ENCODE data around the gene CD300LB.

Gene CD300LB

DNA sequence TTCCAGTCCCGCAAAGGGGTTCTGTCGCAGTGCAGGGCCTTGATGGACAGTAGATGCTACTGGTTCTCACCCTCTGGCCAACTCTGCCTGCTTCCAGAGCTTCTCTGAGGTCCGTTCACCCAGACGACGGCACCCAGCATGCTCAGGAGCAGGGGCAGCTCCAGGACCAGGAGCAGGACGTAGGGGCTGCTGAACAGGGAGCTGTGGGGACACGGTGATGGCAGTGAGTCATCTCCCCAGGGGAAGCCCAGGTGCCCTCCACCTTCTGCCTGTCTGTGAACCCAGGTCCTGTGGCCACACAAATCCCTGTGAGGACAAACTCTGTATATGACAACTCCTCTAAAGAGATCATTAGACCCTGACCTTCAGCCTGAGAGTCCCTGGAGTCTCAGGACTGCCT, 18.1 kb upstream of the CD300LB start:
- DNase-seq (ENCODE audit: low read depth) = no peak

DNA sequence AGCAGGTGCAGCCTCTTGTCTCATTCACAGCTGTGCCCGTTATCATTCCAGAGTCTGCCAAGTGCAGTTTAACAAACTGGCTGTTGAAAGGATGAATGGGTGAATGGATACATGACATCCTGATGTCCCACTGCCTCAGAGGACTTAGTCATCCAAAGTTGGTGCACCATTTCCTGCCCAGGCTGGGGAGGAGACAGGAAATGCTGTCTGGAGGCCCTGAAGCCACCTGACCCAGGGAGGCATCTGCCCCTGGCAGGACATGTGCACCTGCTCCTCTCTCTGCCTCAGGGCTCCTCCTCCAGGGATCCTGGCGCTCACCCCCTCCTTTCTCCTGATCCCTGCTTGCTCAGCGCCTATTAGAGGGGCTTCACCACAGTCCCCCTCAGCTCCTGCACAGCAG, 16.5 kb upstream of the CD300LB start:
- no peak for DNase-seq (ENCODE audit: low read depth)

DNA sequence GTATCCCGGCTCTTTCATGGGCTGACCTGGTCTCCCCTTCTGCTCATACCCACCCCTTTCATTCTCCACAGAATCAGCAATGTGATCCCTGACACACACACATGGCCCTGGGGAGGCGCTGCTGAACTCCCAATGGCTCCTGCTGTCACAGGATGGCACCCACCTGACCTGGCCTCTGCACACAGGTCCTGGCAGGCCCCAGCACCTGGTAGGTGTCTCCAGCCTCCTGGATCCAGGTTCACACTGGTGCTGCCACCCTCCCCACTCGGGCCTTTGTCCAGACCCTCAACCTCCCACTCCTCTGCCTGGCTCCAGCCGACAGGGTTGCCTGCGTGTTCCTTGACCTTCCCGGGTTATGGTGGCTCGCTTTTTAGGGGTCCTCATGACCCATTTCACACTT, 16.0 kb upstream of the CD300LB start:
- no peak for DNase-seq (ENCODE audit: low read depth)

DNA sequence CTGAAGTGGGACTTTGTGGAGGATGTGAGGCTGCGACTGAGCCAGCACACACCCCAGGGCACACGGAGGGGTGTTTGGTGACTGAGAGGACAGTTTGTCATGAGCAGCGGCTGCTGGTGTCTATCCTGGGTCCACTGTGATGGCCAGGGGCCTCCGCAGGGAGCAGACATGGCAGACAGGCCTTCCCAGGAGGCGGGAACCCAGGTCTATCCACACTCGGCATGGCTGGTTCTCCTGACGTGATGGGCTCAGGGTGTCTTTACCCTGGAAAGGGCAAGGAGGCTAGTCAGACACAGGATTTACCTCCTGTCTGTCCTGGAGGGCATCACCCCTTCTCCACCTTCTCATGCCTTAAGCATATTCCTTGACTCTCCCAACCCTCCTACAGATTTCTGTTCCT, 15.3 kb upstream of the CD300LB start:
- no peak for DNase-seq (ENCODE audit: low read depth)

DNA sequence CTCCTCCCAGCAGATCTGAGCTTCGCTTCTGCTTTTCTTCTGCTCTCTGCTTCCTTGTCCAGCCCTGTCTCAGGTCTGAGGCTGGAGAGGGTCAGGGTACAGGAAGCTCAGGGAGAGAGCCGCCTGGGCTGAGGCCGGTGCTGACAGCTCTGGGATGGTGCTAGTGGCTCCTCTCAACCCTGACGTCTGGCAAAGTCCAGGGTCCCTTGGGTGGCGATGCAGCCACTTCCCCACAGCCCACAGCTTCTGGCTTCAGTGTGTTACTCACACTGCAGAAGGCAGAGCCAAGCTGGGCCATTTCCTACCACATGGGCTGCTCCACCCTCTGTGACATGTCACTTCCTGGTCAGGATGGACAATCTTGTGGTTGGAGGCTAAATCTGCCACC, 14.6 kb upstream of the CD300LB start, which contains the start of gene CD300C:
Gene CD300C (minus strand): TSS at position 273 of the 388 bp plus-strand sequence. CDS start 333 bp downstream, outside the sequence.
- no peak for DNase-seq (ENCODE audit: low read depth)

DNA sequence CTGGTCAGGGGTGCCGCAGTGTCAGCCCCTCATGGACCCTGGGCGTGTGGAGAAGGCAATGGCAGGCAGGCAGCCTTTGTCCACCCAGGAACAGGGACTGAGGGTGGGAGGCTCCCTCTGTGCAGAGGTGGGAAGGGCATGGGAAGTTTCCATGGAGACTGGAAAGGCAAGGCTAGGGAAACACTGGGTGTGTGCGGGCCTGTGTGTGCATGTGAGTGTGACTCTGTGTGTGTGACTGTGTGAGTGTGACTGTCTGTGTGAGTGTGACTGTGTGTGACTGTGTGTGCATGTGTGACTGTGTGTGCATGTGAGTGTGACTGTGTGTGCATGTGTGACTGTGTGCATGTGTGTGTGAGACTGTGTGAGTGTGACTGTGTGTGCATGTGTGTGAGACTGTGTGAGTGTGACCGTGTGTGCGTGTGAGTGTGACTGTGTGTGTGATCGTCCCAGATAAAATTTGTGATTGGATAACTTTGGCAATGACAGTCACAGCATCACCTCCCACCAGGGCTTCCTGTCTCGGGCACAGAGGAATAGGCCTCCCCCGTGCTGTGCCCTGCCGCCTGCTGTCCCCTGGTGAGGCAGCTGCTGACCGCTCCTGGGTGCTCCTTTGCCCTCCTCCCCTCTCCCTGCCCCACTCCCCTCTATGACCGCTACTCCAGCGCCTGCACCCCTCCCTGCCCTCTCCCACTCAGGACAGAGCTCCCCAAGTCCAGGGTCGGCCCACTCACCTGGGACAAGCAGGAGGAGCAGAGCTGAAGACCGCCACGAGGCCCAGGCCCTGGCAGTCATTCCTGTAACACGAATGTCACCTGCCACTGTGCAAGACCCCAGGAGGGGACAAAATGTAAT, 13.9 kb upstream of the CD300LB start:
- no peak for DNase-seq (ENCODE audit: low read depth)

DNA sequence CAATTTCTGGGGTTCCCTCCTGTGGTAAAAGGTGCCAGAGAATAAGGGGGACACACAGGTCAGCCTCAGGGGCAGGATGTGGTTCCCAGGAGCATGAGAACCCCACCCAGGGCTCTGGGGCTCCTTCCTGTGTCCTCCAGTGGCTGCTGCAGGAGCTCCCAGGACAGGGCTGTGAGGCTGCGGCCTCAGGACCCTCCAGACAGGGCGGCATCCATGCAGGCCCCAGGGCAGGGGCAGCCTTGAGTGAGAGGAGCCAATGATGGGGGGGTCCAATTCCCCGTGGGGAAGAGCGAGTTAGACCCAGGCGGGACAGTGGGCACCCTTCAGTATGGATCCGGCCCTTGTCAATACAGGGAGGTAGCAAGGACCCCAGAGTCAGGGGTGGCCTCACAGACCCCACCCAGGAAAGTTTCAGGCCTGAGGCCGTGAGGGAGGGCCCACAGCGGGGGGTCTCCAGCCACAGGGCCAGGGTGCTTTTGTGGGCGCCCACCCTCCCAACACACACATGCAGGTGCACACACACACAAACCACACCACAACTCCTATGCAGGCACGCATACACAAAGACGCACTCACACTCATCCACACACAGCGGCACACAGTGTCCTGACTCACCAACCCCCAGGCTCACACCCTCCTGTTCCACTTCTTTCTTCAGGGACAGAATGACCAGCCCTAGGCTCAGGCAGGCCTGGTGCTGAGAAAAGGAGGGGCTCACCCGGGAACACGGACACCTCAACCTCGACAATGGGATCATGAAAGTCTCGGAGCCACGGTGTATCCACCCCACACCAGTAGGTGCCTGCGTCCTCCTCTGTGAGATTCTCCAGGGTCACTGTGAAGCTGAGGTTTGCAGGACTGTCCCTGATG, 12.9 kb upstream of the CD300LB start:
- no peak for DNase-seq (ENCODE audit: low read depth)

DNA sequence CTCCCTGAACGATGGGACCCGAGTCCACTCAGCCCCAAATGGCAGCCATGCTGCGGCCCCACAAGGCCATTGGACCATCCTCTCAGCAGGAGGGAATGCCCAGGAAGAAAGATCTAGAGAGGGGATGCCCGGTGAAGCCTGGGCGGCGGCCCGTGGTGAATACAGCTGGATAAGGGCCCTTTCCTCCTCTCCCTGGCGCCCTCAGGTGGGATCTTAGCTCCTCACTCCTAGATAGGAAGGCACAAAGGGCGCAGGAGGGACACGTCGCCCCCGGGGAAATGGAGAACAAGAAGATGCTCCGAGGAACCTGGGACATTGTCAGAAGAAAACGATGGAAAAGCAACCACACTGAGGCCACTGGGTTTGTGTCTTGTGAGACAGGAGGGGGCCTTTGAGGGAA, 12.1 kb upstream of the CD300LB start:
- no peak for DNase-seq (ENCODE audit: low read depth)

DNA sequence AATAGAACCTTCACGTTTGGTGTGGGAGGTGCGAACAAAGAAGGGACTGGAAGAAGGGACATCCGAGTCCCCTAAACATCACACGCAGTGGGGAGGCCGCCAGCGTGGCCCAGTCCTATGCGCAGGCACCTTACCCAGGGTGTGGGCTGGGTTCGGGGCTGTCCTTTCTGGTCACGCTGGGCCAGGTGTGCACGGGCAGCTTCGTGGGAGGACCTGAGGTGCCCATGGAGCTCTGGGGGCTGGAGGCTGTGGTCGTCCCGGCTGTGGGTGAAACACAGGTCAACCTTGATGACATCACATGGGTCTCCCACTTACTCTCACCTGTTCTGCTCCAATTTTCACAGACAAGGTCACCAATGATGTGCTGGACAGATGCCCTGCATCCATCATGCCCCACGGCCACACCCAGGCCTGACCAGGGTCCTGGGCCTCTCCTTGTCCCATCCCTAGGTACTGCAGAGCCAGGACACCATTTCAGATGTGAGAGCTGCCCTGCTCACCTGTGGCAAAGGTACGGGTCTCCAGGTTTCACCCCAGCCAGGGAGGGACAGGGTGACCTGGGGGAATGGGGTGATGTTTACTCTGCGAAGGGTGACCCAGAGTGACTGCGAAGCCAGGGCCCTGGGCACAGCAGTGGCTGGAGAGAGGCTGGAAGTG, 11.6 kb upstream of the CD300LB start:
- DNase-seq (ENCODE audit: low read depth) = no peak

DNA sequence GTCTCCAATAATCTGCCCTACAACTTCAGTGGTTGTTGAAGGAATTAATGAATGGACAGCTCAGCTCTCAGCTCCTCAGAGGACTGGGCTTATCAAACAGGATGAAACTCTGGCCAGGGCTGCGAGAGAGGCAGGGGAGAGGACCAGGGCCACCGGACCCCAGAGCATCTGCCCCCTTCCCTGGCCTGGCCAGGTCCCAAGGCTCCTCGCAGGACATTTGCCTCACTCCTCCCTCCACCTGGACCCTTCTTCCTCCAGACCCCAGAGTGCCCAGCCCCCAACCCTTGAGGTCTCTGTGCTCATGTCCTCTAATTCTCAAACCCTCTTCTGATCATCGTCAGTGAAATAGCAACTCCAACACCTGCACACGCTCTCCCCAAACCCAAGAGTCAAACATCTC, 10.9 kb upstream of the CD300LB start:
- no peak for DNase-seq (ENCODE audit: low read depth)

DNA sequence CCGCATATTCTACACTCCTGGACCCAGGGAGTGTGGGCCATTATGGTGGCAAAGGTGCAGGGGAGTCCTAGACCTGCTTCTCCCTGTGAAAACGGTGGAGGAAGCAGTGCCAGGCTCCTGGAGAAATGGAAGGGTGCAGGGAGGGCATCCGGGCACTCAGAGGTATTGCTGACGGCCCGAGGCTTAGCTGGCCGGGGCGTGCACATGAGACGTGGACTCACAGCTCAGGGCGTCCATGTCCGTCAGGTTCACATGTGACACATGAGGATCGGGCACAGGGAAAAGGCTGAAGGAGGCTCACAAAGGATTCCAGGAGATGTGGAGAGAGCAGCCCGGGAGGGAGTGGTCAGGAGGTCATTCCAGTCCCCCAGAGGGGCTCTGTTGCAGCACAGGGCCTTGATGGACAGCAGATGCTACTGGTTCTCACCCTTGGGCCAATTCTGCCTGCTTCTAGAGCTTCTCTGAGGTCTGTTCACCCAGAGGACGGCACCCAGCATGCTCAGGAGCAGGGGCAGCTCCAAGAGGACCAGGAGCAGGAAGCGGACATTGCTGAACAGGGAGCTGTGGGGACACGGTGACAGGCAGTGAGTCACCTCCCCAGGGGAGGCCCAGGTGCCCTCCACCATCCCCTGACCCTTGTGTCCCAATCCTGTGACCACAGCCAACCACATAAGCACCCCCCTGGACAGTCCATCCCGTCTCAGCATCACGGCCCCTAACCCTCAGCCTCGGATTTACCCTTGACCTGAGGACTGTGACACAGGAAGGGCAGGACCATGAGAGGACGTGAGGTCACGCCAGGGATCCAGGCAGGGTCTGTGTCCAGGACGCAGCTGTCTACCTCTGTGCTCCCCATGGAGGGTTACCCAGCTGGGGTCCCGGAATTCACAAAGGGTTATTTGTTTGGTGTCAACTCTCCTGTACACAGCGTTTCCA, 10.2 kb upstream of the CD300LB start:
- DNase-seq (ENCODE audit: low read depth) = no peak

DNA sequence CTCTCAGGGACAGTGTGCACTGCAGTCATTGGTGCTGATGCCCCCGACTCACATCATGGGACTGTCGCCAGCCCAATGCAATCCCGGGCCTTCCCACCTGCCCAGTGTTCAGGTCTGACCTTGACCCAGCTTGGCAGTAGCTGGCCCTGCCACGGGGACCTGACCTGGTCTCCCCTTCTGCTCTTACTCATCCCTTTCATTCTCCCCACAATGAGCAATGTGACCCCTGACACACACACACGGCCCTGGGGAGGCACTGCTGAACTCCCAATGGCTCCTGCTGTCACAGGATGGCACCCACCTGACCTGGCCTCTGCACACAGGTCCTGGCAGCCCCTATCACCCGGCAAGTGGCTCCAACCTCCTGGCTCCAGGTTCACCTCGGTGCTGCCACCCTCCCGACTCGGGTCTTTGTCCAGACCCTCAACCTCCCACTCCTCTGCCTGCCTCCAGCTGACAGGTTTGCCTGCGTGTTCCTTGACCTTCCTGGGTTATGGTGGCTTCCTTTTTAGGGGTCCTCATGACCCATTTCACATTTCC, 8.1 kb upstream of the CD300LB start:
- no peak for DNase-seq (ENCODE audit: low read depth)

DNA sequence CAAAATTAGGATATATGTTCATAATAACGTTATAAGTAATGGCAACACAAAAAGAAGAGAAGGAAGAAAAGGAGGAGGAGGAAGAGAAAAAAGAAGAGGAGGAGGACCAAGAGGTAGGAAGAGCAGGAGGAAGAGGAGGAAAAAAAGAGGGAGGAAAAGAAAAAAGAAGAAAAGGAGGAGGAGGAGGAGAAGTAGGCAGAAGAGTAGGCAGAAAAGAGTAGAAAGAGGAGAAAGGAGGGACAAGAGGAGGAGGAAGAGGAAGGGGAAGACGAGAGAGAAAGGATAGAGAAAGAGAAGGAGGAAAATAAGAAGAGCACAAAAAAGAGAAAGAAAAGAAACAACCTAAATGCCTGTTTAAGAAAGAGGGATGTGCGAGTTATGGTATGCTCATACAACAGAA, 5.6 kb upstream of the CD300LB start:
- no peak for DNase-seq (ENCODE audit: low read depth)

DNA sequence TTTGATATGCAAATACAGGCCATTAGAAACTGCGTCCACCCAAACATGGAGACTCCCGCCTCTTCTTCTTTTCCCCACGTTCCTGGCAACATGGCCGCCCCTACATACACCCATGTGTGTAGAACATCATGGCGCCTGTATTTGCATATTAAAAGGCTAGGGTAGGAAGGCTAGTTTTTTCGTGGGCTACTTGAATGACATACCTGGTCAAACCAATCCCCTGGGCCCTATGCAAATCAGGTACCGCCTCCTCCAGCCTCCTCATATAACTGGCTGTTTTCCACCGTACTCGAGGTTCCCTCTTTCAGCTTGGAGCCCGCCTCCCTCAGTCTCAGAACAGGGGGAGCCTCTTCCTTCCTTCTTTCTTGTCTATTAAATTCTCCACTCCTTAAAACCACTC, 840 bp upstream of the CD300LB start:
- DNase-seq (ENCODE audit: low read depth) = no peak

DNA sequence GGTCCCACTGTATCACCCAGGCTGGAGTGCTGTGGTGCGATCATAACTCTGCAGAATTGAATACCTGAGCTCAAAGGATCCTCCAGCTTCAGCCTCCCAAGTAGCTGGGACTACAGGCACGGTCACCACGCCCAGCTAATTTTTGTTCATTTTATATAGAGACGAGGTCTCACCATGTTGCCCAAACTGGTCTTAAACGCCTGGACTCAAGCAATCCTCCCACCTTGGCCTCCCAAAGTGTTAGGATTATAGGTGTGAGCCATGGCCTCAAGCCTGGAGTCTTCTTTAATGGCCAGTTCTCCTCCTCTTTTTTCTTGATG, 484 bp downstream of the CD300LB start:
- no peak for DNase-seq (ENCODE audit: low read depth)

DNA sequence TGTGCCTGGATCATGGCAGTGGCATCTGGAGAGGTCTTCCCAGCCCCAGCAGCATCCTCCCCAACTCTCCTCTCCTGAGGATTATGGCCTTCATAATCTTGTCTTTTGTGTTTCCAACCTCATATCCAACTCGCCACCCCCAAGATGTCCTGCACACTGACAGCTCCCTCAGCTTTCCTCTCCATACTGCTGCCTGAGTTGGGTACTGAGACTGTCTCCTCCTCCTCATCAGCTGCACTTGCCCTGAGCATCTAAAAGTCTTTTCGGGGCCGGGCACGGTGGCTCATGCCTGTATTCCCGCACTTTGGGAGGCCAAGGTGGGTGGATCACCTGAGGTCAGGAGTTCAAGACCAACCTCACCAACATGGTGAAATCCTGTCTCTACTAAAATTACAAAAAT, 2.0 kb downstream of the CD300LB start:
- no peak for DNase-seq (ENCODE audit: low read depth)

DNA sequence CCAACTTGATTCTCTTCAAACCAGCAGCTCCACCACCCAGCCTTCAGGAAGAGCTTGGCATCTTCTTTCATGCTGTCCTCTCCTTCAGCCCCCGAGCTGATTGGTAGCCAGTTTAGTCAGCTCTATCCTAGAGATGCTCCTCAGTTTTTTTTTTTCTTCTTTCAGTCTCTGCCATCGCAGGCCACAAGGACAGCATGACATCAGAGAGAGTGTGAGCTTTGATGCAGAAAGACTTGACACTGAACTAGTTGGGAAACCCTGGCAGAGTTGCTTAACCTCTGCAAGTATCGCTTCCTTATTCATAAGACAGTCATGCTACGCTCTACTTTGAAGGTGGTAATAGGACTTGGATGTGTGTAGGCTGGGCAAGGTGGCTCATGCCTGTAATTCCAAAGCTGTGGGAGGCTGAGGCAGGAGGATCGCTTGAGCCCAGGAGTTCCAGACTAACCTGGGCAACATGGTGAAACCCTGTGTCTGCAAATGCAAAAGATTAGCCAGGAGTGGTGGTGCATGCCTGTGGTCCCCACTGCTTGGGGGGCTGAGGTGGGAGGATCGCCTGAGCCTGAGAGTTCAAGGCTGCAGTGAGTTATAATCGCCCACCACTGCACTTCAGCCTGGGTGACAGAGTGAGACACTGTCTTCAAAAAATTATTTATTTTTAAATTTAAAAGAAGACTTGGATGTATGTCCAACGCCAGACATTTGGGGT, 2.6 kb downstream of the CD300LB start:
- no peak for DNase-seq (ENCODE audit: low read depth)

DNA sequence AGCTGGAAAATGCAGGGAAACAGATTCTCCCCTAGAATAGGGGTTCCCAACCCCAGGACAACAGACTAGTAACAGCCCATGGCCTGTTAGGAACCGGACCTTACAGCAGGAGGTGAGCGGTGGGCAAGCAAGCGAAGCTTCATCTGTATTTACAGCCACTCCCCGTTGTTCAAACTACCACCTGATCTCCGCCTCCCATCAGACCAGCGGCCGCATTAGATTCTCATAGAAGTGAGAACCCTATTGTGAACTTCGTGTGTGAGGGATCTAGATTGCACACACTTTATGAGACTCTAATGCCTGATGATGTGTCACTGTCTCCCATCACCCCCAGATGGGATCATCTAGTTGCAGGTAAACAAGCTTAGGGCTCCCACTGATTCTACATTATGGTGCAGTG, 3.5 kb downstream of the CD300LB start:
- DNase-seq (ENCODE audit: low read depth) = no peak

DNA sequence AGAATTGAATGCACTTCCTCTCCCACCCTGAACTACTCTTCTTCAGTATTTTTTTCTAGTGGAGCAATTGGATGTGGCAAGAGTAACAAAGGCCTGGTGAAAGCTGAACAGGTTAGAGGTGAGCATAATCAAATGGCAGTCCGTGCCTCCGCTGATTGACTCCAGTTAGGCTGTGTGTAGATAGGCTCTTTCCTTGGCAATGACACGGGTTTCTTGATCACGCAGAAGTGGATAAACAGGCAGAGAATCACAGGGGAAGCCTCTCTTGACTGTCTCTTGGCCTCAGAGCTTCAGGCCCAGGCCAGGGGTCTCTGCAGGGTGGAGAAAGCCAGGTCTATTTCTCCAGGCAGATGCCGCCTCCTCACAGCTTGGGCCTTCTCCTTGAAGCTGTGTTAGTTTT, 4.2 kb downstream of the CD300LB start:
- no peak for DNase-seq (ENCODE audit: low read depth)

DNA sequence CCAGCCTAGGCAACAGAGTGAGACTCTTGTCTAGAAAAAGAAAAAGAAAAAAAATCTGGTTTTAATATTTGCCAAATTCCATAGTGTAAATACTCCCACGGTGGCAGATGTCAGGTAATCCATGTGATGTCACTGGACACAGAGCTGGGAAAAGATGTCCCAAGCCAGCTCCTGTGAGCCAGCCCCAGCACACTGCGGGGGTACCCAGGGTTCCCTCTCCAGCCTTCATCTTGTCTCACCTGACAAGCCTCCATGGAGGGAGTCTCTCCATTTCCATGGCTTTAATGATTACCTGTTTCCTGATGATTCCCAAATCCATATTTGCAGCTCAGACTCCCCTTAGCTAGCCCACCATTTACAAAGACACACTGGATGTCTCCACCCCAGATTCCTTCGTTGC, 4.6 kb downstream of the CD300LB start:
- DNase-seq (ENCODE audit: low read depth) = no peak

DNA sequence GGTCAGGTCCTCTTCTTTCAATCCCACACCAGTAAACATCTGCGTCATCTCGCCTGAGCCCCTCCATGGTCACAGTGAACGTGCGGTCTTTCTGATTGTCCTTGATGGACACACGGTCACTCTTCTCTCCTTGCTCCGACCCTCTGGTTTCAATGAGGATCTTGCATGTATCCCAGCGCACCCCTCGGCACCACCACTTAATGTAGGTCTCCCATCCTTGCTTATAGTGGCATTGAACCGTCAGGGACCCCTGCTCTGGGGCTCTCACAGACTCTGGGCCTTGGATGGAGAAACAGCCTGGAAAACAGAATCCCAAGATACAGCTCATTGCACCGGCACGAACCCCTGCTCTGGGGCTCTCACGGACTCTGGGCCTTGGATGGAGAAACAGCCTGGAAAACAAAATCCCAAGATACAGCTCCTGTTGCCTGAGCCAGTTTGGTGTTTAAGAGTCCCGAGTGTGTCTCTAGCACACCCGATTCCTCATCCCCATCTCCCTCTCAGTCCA, 5.4 kb downstream of the CD300LB start:
- DNase-seq (ENCODE audit: low read depth) = no peak
